Tibial nerve (tissue), 4 donors: ENCODE data around the gene DOCK9. TPM values are rescaled to one million over a fixed set of nuclear protein-coding genes. Genes with fewer than 3 reads are reported as not detected.
"Not testable (repeated sequence)": the region's sequence is repeated elsewhere in the genome, so short reads cannot be mapped to it uniquely, and the experiment has no call there.

Experiments
- DNase-seq, 2 donors: peaks; one replicate each; pipeline ENCODE4 v3.0.0-alpha.2; 2019; ENCODE audit warnings: low spot score in 2 of 2
- H3K27ac ChIP-seq, 4 donors: fragments of 200-600 bp; sonication (generic) in 3 of 4; one replicate each; pipeline ENCODE4 v1.5.1; 2017 to 2019; ENCODE audit warnings: mild to moderate bottlenecking in 1 of 4
- H3K27me3 ChIP-seq, 2 donors: fragments of 200-600 bp; sonication (generic) in 1 of 2; one replicate each; pipeline versions ENCODE4 v1.5.1 to v1.6.0; 2017 to 2019
- H3K36me3 ChIP-seq, 3 donors: fragments of 200-600 bp; sonication (generic); one replicate each; pipeline ENCODE4 v1.5.1; 2018 to 2019
- H3K4me1 ChIP-seq, 4 donors: fragments of 200-600 bp; sonication (generic) in 3 of 4; one replicate each; pipeline ENCODE4 v1.5.1; 2017 to 2019
- H3K4me3 ChIP-seq, 4 donors: fragments of 200-600 bp; sonication (generic) in 3 of 4; one replicate each; pipeline ENCODE4 v1.5.1; 2017 to 2019; ENCODE audit warnings: mild to moderate bottlenecking in 1 of 4, moderate library complexity in 1 of 4
- H3K9me3 ChIP-seq, 4 donors: fragments of 200-600 bp; sonication (generic) in 3 of 4; one replicate each; pipeline ENCODE4 v1.5.1; 2017 to 2019
- EP300 ChIP-seq, 2 donors: sonication (generic); formaldehyde crosslinking; IDR thresholded peaks; one replicate each; pipeline ENCODE4 v1.6.1; 2017; ENCODE audit warnings: antibody characterized with exemption in 2 of 2, mild to moderate bottlenecking in 1 of 2
- POLR2A ChIP-seq, 2 donors: fragments of 450-650 bp; IDR thresholded peaks; one replicate each; pipeline ENCODE4 v1.6.1; 2017; ENCODE audit warnings: antibody characterized with exemption in 2 of 2, mild to moderate bottlenecking in 2 of 2, moderate library complexity in 2 of 2
- WGBS, 2 donors: methylation state at CpG; one replicate each; pipeline ENCODE4 v1.1.5; 2018; 5-methylcytosine and 5-hydroxymethylcytosine counted together
- total RNA-seq, 4 donors: library from RNA; depleted of rRNA; stranded (reverse); fragments of >200 nt; gene quantifications; one replicate each; pipeline ENCODE4 v1.1.0, GENCODE V29; 2016
- TF ChIP-seq, protein P1 (sequence below), 5 experiments: fragments of 200-600 bp in 3 of 5; fragments of 450-650 bp in 2 of 5; sonication (generic) in 3 of 5; IDR thresholded peaks; one replicate each; pipeline ENCODE4 v1.5.1; 2016 to 2019; ENCODE audit warnings: antibody characterized with exemption in 5 of 5, mild to moderate bottlenecking in 3 of 5, moderate library complexity in 2 of 5

The DOCK9 gene
- total RNA-seq, 4 donors from 2014 or later = 147 to 258 (median 243) TPM

DNA sequence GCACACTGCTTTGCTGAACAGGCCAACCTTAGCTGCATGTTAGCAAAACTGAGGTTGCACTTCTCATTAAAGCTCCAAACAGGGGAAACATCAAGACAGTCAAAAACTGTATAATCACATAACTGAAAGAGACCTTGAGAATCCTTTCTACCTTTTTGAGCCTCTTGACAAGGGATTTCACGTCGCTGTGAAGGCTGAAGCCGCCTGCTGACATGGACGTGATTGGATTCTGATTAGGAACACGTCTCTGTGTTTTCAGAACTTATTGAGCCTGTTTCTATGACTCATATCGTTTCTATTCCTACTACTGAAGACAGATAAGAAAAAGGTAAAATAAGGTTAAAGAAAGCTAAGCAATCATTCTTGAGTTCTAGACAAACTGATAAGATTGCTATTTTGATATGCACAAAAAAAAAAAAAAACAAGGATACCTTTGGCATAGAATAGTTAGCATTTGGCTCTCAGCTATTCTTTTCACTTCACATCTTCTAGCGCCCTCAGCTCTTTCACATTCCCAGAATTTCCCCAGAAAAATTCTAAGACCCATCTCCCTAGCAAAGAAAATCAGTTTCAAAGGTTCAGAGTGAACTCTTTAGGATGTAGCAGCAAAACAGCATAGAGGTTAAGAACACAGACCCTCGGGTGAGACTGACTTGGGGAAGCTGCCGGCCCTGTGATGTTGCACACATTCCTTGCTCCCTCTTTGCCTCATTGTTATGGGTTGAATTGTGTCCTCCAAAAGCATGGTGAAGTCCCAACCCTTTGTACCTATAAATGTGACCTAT, 81.6 kb downstream of the DOCK9 start:
- H3K9me3 ChIP-seq = no peaks in the 10 kb centered on the region
- TF ChIP-seq, protein P1, sequence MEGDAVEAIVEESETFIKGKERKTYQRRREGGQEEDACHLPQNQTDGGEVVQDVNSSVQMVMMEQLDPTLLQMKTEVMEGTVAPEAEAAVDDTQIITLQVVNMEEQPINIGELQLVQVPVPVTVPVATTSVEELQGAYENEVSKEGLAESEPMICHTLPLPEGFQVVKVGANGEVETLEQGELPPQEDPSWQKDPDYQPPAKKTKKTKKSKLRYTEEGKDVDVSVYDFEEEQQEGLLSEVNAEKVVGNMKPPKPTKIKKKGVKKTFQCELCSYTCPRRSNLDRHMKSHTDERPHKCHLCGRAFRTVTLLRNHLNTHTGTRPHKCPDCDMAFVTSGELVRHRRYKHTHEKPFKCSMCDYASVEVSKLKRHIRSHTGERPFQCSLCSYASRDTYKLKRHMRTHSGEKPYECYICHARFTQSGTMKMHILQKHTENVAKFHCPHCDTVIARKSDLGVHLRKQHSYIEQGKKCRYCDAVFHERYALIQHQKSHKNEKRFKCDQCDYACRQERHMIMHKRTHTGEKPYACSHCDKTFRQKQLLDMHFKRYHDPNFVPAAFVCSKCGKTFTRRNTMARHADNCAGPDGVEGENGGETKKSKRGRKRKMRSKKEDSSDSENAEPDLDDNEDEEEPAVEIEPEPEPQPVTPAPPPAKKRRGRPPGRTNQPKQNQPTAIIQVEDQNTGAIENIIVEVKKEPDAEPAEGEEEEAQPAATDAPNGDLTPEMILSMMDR (IDR thresholded peaks at IDR 0.05) = no peak
- TF ChIP-seq POLR2A (IDR thresholded peaks at IDR 0.05) = no peak
- TF ChIP-seq EP300 (IDR thresholded peaks at IDR 0.05) = no peak
- no peak for DNase-seq
- no peaks in the 10 kb centered on the region for H3K4me1 ChIP-seq
- H3K4me3 ChIP-seq = no peak overlapping the region
- H3K27ac ChIP-seq = no peak overlapping the region
- WGBS, 2 donors = 79 to 83% methylated on average over 9 of the region's 9 CpGs
- no peaks in the 10 kb centered on the region for H3K27me3 ChIP-seq
- H3K36me3 ChIP-seq = peaks cover 0 to 74% (median 4%) of the 10 kb centered on the region in 3 donors

DNA sequence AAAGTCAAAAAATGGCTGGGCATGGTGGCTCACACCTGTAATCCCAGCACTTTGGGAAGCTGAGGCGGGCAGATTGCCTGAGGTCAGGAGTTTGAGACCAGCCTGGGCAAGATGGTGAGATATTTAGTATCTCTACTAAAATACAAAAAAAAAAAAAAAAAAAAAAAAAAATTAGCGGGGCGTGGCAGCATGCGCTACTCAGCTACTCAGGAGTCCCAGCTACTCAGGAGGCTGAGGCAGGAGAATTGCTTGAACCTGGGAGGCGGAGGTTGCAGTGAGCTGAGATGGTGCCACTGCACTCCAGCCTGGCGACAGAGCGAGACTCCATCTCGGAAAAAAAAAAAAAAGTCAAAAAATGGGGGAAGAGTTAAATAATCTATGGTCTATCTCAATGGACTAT, 83.0 kb downstream of the DOCK9 start:
- peaks cover 0 to 59% (median 0%) of the 10 kb centered on the region in 3 donors for H3K36me3 ChIP-seq
- not testable (repeated sequence) for H3K27ac ChIP-seq, DNase-seq

DNA sequence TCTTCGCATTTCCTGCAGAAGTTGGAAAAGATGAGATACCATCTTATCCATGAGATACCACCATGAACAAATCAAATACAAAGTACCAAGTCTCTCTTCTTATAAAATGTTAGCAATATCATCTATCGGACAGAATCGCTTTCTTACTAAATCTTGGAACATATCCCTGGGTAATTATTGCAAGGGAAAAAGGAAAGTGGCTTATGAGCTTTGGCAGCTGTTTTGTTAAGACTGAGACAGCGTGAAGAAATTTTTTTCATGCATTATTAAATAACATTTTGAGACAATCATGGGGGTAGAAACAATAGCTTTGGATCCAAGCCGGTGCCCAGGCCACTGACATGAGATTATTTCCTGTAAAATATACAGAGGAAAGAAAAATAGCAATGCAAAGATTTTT, 84.5 kb downstream of the DOCK9 start:
- H3K4me1 ChIP-seq = peaks cover 0 to 12% (median 0%) of the 10 kb centered on the region in 4 donors
- TF ChIP-seq EP300 (IDR thresholded peaks at IDR 0.05) (no peak), POLR2A (IDR thresholded peaks at IDR 0.05) (no peak)
- TF ChIP-seq, protein P1 (IDR thresholded peaks at IDR 0.05) = no peak
- no peak overlapping the region for H3K27ac ChIP-seq
- H3K4me3 ChIP-seq = no peak overlapping the region
- 79 to 80% methylated on average over 5 of the region's 5 CpGs for WGBS, 2 donors
- H3K36me3 ChIP-seq = peaks cover 0 to 51% (median 0%) of the 10 kb centered on the region in 3 donors
- H3K9me3 ChIP-seq = no peaks in the 10 kb centered on the region
- DNase-seq = no peak
- no peaks in the 10 kb centered on the region for H3K27me3 ChIP-seq

More for the DNA sequence above, 83.0 kb downstream of the DOCK9 start:
- H3K9me3 ChIP-seq, H3K4me3 ChIP-seq, H3K27me3 ChIP-seq: not testable (repeated sequence)
- peaks cover 0 to 12% (median 0%) of the 10 kb centered on the region in 4 donors for H3K4me1 ChIP-seq
- 96 to 98% methylated on average over 8 of the region's 8 CpGs for WGBS, 2 donors

DNA sequence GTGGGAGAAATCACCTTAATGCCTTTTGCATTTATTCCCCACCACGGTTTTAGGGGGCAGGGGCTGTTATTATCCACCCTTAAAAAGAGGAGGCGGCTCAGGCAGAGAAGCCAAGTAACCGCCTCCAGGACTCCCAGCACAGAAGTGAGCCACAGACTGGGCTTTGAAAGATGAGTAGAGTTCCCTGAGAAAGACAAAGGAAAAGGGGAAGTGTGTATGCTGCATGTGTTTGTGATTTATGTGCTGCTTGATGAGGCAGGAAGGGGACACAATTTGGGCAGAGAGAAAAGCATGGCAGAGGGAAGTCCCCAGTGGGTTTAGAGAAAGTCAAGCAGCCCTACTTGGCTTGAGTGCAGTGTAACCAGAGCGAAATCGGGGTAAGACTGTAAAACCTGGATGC, 85.0 kb downstream of the DOCK9 start:
- Histone ChIP-seq H3K4me3 (no peak overlapping the region), H3K9me3 (no peaks in the 10 kb centered on the region), H3K27me3 (no peaks in the 10 kb centered on the region), H3K4me1 (peaks cover 0 to 12% (median 0%) of the 10 kb centered on the region in 4 donors), H3K36me3 (peaks cover 0 to 47% (median 0%) of the 10 kb centered on the region in 3 donors), H3K27ac (no peak overlapping the region)
- WGBS, 2 donors = 61 to 63% methylated on average over 5 of the region's 5 CpGs
- DNase-seq = no peak
- TF ChIP-seq, protein P1 (IDR thresholded peaks at IDR 0.05) = no peak
- TF ChIP-seq POLR2A (IDR thresholded peaks at IDR 0.05) = no peak
- TF ChIP-seq EP300 (IDR thresholded peaks at IDR 0.05) = no peak

DNA sequence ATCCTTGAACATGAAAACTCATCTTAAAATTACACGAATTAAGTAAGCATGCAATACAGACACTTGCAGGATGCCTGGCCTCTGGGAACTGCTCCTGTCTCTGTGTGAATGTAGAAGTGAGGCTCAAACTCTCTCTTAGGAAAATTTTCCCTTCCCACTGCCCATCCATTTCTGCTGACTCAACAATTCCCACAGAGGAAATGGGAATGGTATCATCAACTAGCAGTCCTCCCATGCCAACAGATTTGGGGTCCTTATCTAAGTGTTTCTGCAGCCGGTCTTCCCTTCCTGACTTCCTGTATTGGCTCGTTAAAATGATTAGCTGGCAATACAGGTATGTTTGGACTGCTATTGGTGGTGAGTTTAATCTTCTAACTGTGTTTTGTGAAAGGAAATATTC, 85.8 kb downstream of the DOCK9 start:
- Histone ChIP-seq H3K4me1 (peaks cover 0 to 12% (median 0%) of the 10 kb centered on the region in 4 donors), H3K9me3 (no peaks in the 10 kb centered on the region), H3K27me3 (no peaks in the 10 kb centered on the region), H3K4me3 (no peak overlapping the region), H3K36me3 (peaks cover 0 to 43% (median 0%) of the 10 kb centered on the region in 3 donors), H3K27ac (no peak overlapping the region)
- WGBS, 2 donors = 69 to 75% methylated on average over 3 of the region's 3 CpGs
- TF ChIP-seq EP300 (IDR thresholded peaks at IDR 0.05) (no peak), POLR2A (IDR thresholded peaks at IDR 0.05) (no peak)
- TF ChIP-seq, protein P1 (IDR thresholded peaks at IDR 0.05) = no peak
- no peak for DNase-seq
